Stimulated activated CD8-positive, alpha-beta memory T cell treated with anti-CD3 and anti-CD28 coated beads, Interleukin-7, amount 100 ng/mL, for 24 hours (primary cell): ENCODE measurements around the gene ZFP14.

ENCODE experiments used
- DNase-seq: peaks from one replicate; pipeline ENCODE4 v3.0.0-alpha.2; 2020; ENCODE audit warnings: low read depth

Gene ZFP14

GRCh38 chr19:36378625-36379509, at the start of gene ZFP14:
Gene ZFP14 (minus strand): TSS chr19:36379201. CDS start chr19:36367892, 11,309 bp downstream.
- peak; percentile 89 for DNase-seq

GRCh38 chr19:36423925-36424324, 44.9 kb upstream of the ZFP14 start:
- DNase-seq = no peak

- no peak for DNase-seq
Measured at GRCh38 chr19:36421749-36422481, 42.9 kb upstream of the ZFP14 start.

GRCh38 chr19:36420961-36421748, 42.2 kb upstream of the ZFP14 start:
- no peak for DNase-seq

- DNase-seq = peak; percentile 51
Measured at GRCh38 chr19:36418287-36419001, 39.4 kb upstream of the ZFP14 start, which contains the start of gene ZFP82. Gene ZFP82 (minus strand): TSS chr19:36418644. CDS start chr19:36409789, 8,855 bp downstream.

- DNase-seq = no peak
Measured at GRCh38 chr19:36417752-36418286, 38.8 kb upstream of the ZFP14 start.

- no peak for DNase-seq
Measured at GRCh38 chr19:36409841-36410240, 30.8 kb upstream of the ZFP14 start.

- DNase-seq = no peak
Measured at GRCh38 chr19:36408101-36408500, 29.1 kb upstream of the ZFP14 start.

- DNase-seq = no peak
Measured at GRCh38 chr19:36404498-36404897, 25.5 kb upstream of the ZFP14 start.

GRCh38 chr19:36401475-36401874, 22.5 kb upstream of the ZFP14 start:
- no peak for DNase-seq

- no peak for DNase-seq
Measured at GRCh38 chr19:36398571-36398970, 19.6 kb upstream of the ZFP14 start.

- no peak for DNase-seq
Measured at GRCh38 chr19:36392916-36393673, 14.1 kb upstream of the ZFP14 start.

- no peak for DNase-seq
Measured at GRCh38 chr19:36379510-36379819, 464 bp upstream of the ZFP14 start.

GRCh38 chr19:36377541-36378178, 1.3 kb downstream of the ZFP14 start:
- DNase-seq = no peak

GRCh38 chr19:36373638-36374156, 5.3 kb downstream of the ZFP14 start:
- DNase-seq = no peak

GRCh38 chr19:36371886-36372285, 7.1 kb downstream of the ZFP14 start:
- no peak for DNase-seq

GRCh38 chr19:36363845-36364244, 15.2 kb downstream of the ZFP14 start:
- no peak for DNase-seq

GRCh38 chr19:36340786-36341372, 38.1 kb downstream of the ZFP14 start:
- DNase-seq = no peak
